ENCODE results near the gene PLEK. TPM values are rescaled to one million over a fixed set of nuclear protein-coding genes. Genes with fewer than 3 reads are reported as not detected.

Gene PLEK
- total RNA-seq, 4 donors from 2014 or later: 5.0 to 33.0 (median 6.8) TPM

- no peak for TF ChIP-seq CTCF (IDR thresholded peaks at IDR 0.05)
- no peak for TF ChIP-seq EP300 (IDR thresholded peaks at IDR 0.05)
- no peak for TF ChIP-seq POLR2AphosphoS5 (IDR thresholded peaks at IDR 0.05)
- TF ChIP-seq POLR2A (IDR thresholded peaks at IDR 0.05): no peak
- whole genome bisulfite sequencing, 2 donors (ENCODE audit: low coverage in 1 of 2): 50 to 64% methylated on average over 2 to 5 of the region's 5 CpGs
- no peak for ATAC-seq
- Histone ChIP-seq H3K27ac (no peak overlapping the region), H3K4me3 (no peak overlapping the region), H3K9me3 (no peaks in the 10 kb centered on the region), H3K4me1 (peaks cover 0 to 24% (median 0%) of the 10 kb centered on the region in 3 donors), H3K36me3 (no peaks in the 10 kb centered on the region), H3K27me3 (no peaks in the 10 kb centered on the region)
Measured at GRCh38 chr2:68387408-68388350, 22.6 kb downstream of the PLEK start.

- no peaks in the 10 kb centered on the region for H3K27me3 ChIP-seq
- H3K4me1 ChIP-seq: peaks cover 0 to 24% (median 0%) of the 10 kb centered on the region in 3 donors
- TF ChIP-seq EP300 (IDR thresholded peaks at IDR 0.05) (no peak), POLR2AphosphoS5 (IDR thresholded peaks at IDR 0.05) (no peak), CTCF (IDR thresholded peaks at IDR 0.05) (no peak), POLR2A (IDR thresholded peaks at IDR 0.05) (no peak)
- no peaks in the 10 kb centered on the region for H3K9me3 ChIP-seq
- ATAC-seq: no peak
- H3K4me3 ChIP-seq: no peak overlapping the region
- H3K36me3 ChIP-seq: no peaks in the 10 kb centered on the region
- no peak overlapping the region for H3K27ac ChIP-seq
Measured at GRCh38 chr2:68388358-68388757, 23.3 kb downstream of the PLEK start.

- Histone ChIP-seq H3K36me3 (no peaks in the 10 kb centered on the region), H3K4me1 (peaks cover 0 to 24% (median 0%) of the 10 kb centered on the region in 3 donors), H3K27me3 (no peaks in the 10 kb centered on the region), H3K27ac (no peak overlapping the region), H3K4me3 (no peak overlapping the region), H3K9me3 (no peaks in the 10 kb centered on the region)
- TF ChIP-seq CTCF (IDR thresholded peaks at IDR 0.05): no peak
- TF ChIP-seq EP300 (IDR thresholded peaks at IDR 0.05): no peak
- no peak for TF ChIP-seq POLR2A (IDR thresholded peaks at IDR 0.05)
- TF ChIP-seq POLR2AphosphoS5 (IDR thresholded peaks at IDR 0.05): no peak
- 82 to 83% methylated on average over 1 of the region's 1 CpG for WGBS, 2 donors (ENCODE audit: low coverage in 1 of 2)
- no peak for ATAC-seq
Measured at GRCh38 chr2:68388772-68389171, 23.7 kb downstream of the PLEK start.

- H3K27ac ChIP-seq: no peak overlapping the region
- 19 to 27% methylated on average over 2 of the region's 2 CpGs for WGBS, 2 donors (ENCODE audit: low coverage in 1 of 2)
- H3K9me3 ChIP-seq: no peaks in the 10 kb centered on the region
- no peaks in the 10 kb centered on the region for H3K36me3 ChIP-seq
- H3K4me1 ChIP-seq: peaks cover 0 to 24% (median 0%) of the 10 kb centered on the region in 3 donors
- no peak for ATAC-seq
- H3K4me3 ChIP-seq: no peak overlapping the region
- H3K27me3 ChIP-seq: no peaks in the 10 kb centered on the region
- TF ChIP-seq POLR2AphosphoS5 (IDR thresholded peaks at IDR 0.05) (no peak), EP300 (IDR thresholded peaks at IDR 0.05) (no peak), POLR2A (IDR thresholded peaks at IDR 0.05) (no peak), CTCF (IDR thresholded peaks at IDR 0.05) (no peak)
Measured at GRCh38 chr2:68390114-68390513, 25.0 kb downstream of the PLEK start.

- Histone ChIP-seq H3K27ac (no peak overlapping the region), H3K4me3 (no peak overlapping the region), H3K4me1 (peaks cover 0 to 24% (median 0%) of the 10 kb centered on the region in 3 donors), H3K9me3 (no peaks in the 10 kb centered on the region), H3K27me3 (no peaks in the 10 kb centered on the region), H3K36me3 (no peaks in the 10 kb centered on the region)
- ATAC-seq: no peak
- TF ChIP-seq POLR2AphosphoS5 (IDR thresholded peaks at IDR 0.05) (no peak), POLR2A (IDR thresholded peaks at IDR 0.05) (no peak), EP300 (IDR thresholded peaks at IDR 0.05) (no peak), CTCF (IDR thresholded peaks at IDR 0.05) (no peak)
Measured at GRCh38 chr2:68390586-68390985, 25.5 kb downstream of the PLEK start.
